ENCODE results near the gene TRAPPC6A.

DNA sequence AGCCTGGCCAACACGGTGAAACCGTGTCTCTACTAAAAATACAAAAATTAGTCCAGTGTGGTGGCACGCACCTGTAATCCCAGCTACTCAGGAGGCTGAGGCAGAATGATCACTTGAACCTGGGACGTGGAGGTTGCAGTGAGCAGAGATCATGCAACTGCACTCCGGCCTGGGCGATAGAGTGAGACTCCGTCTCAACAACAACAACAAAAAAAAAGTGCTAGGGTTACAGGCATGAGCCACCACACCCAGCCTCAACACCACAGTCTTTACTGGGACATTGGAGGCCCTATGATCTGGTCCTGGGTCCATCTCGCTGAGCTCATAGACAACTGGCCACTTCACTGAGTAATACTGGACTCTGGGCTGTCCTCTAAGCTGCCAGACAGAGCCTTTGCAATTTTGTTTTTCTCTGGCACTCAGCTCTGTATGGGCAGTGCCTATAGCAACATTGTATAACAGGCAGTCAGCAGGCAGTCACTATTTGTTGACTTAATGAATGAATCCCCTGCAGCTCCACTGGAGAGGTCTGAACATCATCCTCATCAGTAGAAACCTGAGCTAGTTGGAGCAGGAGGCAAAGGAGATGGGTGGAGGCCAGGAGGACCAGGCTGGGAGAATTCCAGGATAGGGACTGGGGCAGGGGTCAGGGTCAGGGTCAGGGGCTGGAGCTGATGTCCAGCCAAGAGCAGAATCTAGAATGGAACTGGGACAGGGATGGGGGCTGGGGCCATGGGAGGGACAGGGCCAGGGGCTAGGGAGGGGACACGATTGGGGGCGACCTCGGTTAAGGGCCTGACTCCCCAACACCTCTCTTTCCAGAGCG, 8.7 kb upstream of the TRAPPC6A start:
- TF ChIP-seq YY1 (IDR thresholded peaks at IDR 0.05; ENCODE audit: low read depth): no peak
- TF ChIP-seq ZBTB7A (IDR thresholded peaks at IDR 0.05; ENCODE audit: low read depth): no peak
- no peak for TF ChIP-seq TAF1 (IDR thresholded peaks at IDR 0.05; ENCODE audit: low read depth)
- no peak for TF ChIP-seq CREB1 (IDR thresholded peaks at IDR 0.05; ENCODE audit: low read depth)
- TF ChIP-seq USF1 (IDR thresholded peaks at IDR 0.05): no peak
- TF ChIP-seq FOXM1 (IDR thresholded peaks at IDR 0.05; ENCODE audit: borderline replicate concordance, low read depth): no peak
- no peak for TF ChIP-seq MAX (IDR thresholded peaks at IDR 0.05)
